Choroid plexus epithelial cell (primary cell): ENCODE data around the gene FAM216A.
A peak's percentile ranks its signal among the peaks of the same experiment; 100 is the strongest.

Source experiments
- DNase-seq: peaks from one replicate; pipeline ENCODE4 v3.0.0-alpha.2; 2010; ENCODE audit warnings: low read depth
- H3K4me3 ChIP-seq: 2 replicates; pipeline ENCODE4 v1.5.1; 2011; ENCODE audit warnings: low read depth, mild to moderate bottlenecking, control low read depth, low read length, moderate library complexity
- CTCF ChIP-seq: conservative IDR thresholded peaks from 2 replicates; pipeline ENCODE4 v1.5.1; 2011; ENCODE audit warnings: low read depth, mild to moderate bottlenecking, control low read depth, inconsistent platforms, low read length, moderate library complexity

The FAM216A gene

GRCh38 chr12:110501399-110501751 lies 32.7 kb downstream of the FAM216A start:
- TF ChIP-seq CTCF = no peak
- peak; percentile 58 for DNase-seq

GRCh38 chr12:110501752-110502738 lies 33.4 kb downstream of the FAM216A start, which contains the start of the genes RAD9B and VPS29:
TSS of gene RAD9B (plus strand) at chr12:110502331. CDS start at chr12:110502338, 7 bp downstream.
TSS of gene VPS29 (minus strand) at chr12:110502111. CDS start at chr12:110502051, 60 bp downstream.
- H3K4me3 ChIP-seq = peak within 1 kb of the TSS; percentile 95
- DNase-seq = peak; percentile 98
- no peak for TF ChIP-seq CTCF

More at GRCh38 chr12:110501399-110501751, 32.7 kb downstream of the FAM216A start:
- peak overlapping the region; percentile 95 for H3K4me3 ChIP-seq

GRCh38 chr12:110503432-110503831 lies 34.8 kb downstream of the FAM216A start:
- no peak overlapping the region for H3K4me3 ChIP-seq
- no peak for TF ChIP-seq CTCF
- DNase-seq = no peak

GRCh38 chr12:110505332-110505731 lies 36.7 kb downstream of the FAM216A start:
- H3K4me3 ChIP-seq = no peak overlapping the region
- no peak for TF ChIP-seq CTCF
- no peak for DNase-seq

GRCh38 chr12:110508071-110508586 lies 39.5 kb downstream of the FAM216A start:
- H3K4me3 ChIP-seq = no peak overlapping the region
- no peak for TF ChIP-seq CTCF
- DNase-seq = no peak

GRCh38 chr12:110513842-110514241 lies 45.2 kb downstream of the FAM216A start:
- no peak for DNase-seq
- no peak overlapping the region for H3K4me3 ChIP-seq
- no peak for TF ChIP-seq CTCF
